CD14-positive monocyte (primary cell): ENCODE measurements around the gene PTGS1. TPM values are rescaled to one million over a fixed set of nuclear protein-coding genes. Genes with fewer than 3 reads are reported as not detected.

ENCODE experiments used
- DNase-seq, 3 donors: peaks; one replicate each; pipeline ENCODE4 v3.0.0-alpha.2; 2011 to 2022
- H2AFZ ChIP-seq: 2 replicates; pipeline ENCODE4 v1.6.0; 2012; ENCODE audit warnings: mild to moderate bottlenecking, low read depth, low read length, inconsistent platforms; ENCODE audit not compliant: insufficient read depth, poor library complexity, severe bottlenecking
- H3K27ac ChIP-seq, 2 donors: 1 replicate in 1 of 2; 2 replicates in 1 of 2; pipeline ENCODE4 v1.5.1; 2012 to 2013; ENCODE audit warnings: low read length in 2 of 2, control low read depth in 1 of 2, inconsistent platforms in 1 of 2, low read depth in 1 of 2, mild to moderate bottlenecking in 1 of 2
- H3K27me3 ChIP-seq, 2 donors: one replicate each; pipeline versions ENCODE4 v1.6.0 to v1.6.1; 2011 to 2013; ENCODE audit warnings: low read length in 2 of 2; ENCODE audit not compliant: control insufficient read depth in 2 of 2, insufficient read depth in 2 of 2
- H3K36me3 ChIP-seq, 2 donors: replicated peaks in 1 of 2; 1 replicate in 1 of 2; 2 replicates in 1 of 2; pipeline versions ENCODE4 v1.5.1 to v1.6.1; 2012 to 2013; ENCODE audit warnings: low read length in 2 of 2, control low read depth in 1 of 2, inconsistent platforms in 1 of 2, mild to moderate bottlenecking in 1 of 2; ENCODE audit not compliant: insufficient read depth in 2 of 2, control insufficient read depth in 1 of 2
- H3K4me1 ChIP-seq, 2 donors: 1 replicate in 1 of 2; 2 replicates in 1 of 2; pipeline versions ENCODE4 v1.5.1 to v1.6.1; 2012 to 2013; ENCODE audit warnings: low read length in 2 of 2, control low read depth in 1 of 2, inconsistent platforms in 1 of 2, mild to moderate bottlenecking in 1 of 2, moderate library complexity in 1 of 2; ENCODE audit not compliant: insufficient read depth in 2 of 2, control insufficient read depth in 1 of 2
- H3K4me2 ChIP-seq: replicated peaks from 2 replicates; pipeline ENCODE3; 2012; ENCODE audit warnings: low read length, moderate library complexity, mild to moderate bottlenecking; ENCODE audit not compliant: poor library complexity, severe bottlenecking; ENCODE audit errors: extremely low read depth
- H3K4me3 ChIP-seq, 3 experiments: fragments of 200-600 bp in 1 of 3; sonication (generic) in 1 of 3; replicated peaks in 1 of 3; 1 replicate in 2 of 3; 2 replicates in 1 of 3; pipeline ENCODE4 v1.5.1; 2011 to 2013; ENCODE audit warnings: low read length in 3 of 3, mild to moderate bottlenecking in 3 of 3, control low read depth in 2 of 3, low read depth in 2 of 3, inconsistent platforms in 1 of 3, moderate library complexity in 1 of 3
- H3K79me2 ChIP-seq: 2 replicates; pipeline ENCODE4 v1.6.0; 2012; ENCODE audit warnings: mild to moderate bottlenecking, control low read depth, inconsistent platforms, low read length, moderate library complexity; ENCODE audit not compliant: insufficient read depth
- H3K9ac ChIP-seq: 2 replicates; pipeline ENCODE4 v1.6.0; 2017; ENCODE audit warnings: low read length, mild to moderate bottlenecking; ENCODE audit not compliant: insufficient read depth, poor library complexity, severe bottlenecking
- H3K9me3 ChIP-seq, 2 donors: replicated peaks in 1 of 2; 1 replicate in 1 of 2; 2 replicates in 1 of 2; pipeline versions ENCODE4 v1.5.1 to v1.6.1; 2012 to 2013; ENCODE audit warnings: low read length in 2 of 2, control low read depth in 1 of 2; ENCODE audit not compliant: control insufficient read depth in 1 of 2, insufficient read depth in 1 of 2
- H4K20me1 ChIP-seq: 2 replicates; pipeline ENCODE4 v1.6.0; 2012; ENCODE audit warnings: mild to moderate bottlenecking, low read length, control low read depth, moderate library complexity; ENCODE audit not compliant: insufficient read depth
- H3K27ac Mint-ChIP-seq, 7 donors: one replicate each; pipeline ENCODE4 v1.8.0; 2020; ENCODE audit warnings: mild to moderate bottlenecking in 7 of 7, mixed read lengths in 7 of 7, moderate library complexity in 6 of 7, inconsistent platforms in 2 of 7
- H3K27me3 Mint-ChIP-seq, 3 donors: one replicate each; pipeline ENCODE4 v1.8.0; 2021 to 2022; ENCODE audit warnings: low read depth in 3 of 3, mild to moderate bottlenecking in 3 of 3, mixed read lengths in 3 of 3, moderate library complexity in 3 of 3, inconsistent platforms in 1 of 3
- H3K36me3 Mint-ChIP-seq, 2 donors: one replicate each; pipeline ENCODE4 v1.8.0; 2020; ENCODE audit warnings: mixed read lengths in 2 of 2, inconsistent platforms in 1 of 2, mild to moderate bottlenecking in 1 of 2
- H3K4me1 Mint-ChIP-seq: one replicate; pipeline ENCODE4 v1.8.0; 2020; ENCODE audit warnings: mild to moderate bottlenecking, mixed read lengths
- H3K4me3 Mint-ChIP-seq, 2 donors: one replicate each; pipeline ENCODE4 v1.8.0; 2020; ENCODE audit warnings: mild to moderate bottlenecking in 2 of 2, mixed read lengths in 2 of 2, moderate library complexity in 1 of 2
- H3K9me3 Mint-ChIP-seq, 7 donors: one replicate each; pipeline ENCODE4 v1.8.0; 2020 to 2022; ENCODE audit warnings: mixed read lengths in 7 of 7, mild to moderate bottlenecking in 6 of 7, moderate library complexity in 6 of 7, inconsistent platforms in 2 of 7
- CTCF ChIP-seq: fragments of 200-600 bp; IDR thresholded peaks from one replicate; pipeline ENCODE4 v1.8.0; 2022; ENCODE audit warnings: antibody characterized with exemption, mild to moderate bottlenecking
- WGBS: methylation state at CpG from one replicate; pipeline ENCODE4 v1.1.5; 2013; ENCODE audit warnings: missing lambda C conversion rate; ENCODE audit not compliant: insufficient coverage; 5-methylcytosine and 5-hydroxymethylcytosine counted together
- intact Hi-C, 2 donors: fragments of 100-400 bp; cut with micrococcal nuclease; formaldehyde crosslinking; loops; one replicate each; pipeline versions ENCODE4 v1.15.0 to v1.15.1; 2023
- polyA plus RNA-seq, 3 donors: library from polyadenylated mRNA; depleted of rRNA in 1 of 3; unstranded in 2 of 3; stranded (reverse) in 1 of 3; fragments of 300-500 nt in 2 of 3; fragments of >200 nt in 1 of 3; fragmentation: Illumina TruSeq in 2 of 3; gene quantifications; 1 replicate in 2 of 3; 2 replicates in 1 of 3; pipeline ENCODE4 v1.2.3, GENCODE V29; 2012 to 2021

The PTGS1 gene
- polyA plus RNA-seq, 3 donors = 17.9 to 27.8 (median 20.5) TPM

GRCh38 chr9:122425087-122425486, 54.3 kb downstream of the PTGS1 start:
- Histone ChIP-seq H3K9me3 (peaks cover 0 to 17% of the 10 kb centered on the region in 2 donors), H3K36me3 (no peaks in the 10 kb centered on the region), H3K27me3 (no peaks in the 10 kb centered on the region), H3K27ac (no peak overlapping the region), H3K4me1 (no peaks in the 10 kb centered on the region), H3K79me2 (no peaks in the 10 kb centered on the region), H3K4me2 (no peak overlapping the region), H2AFZ (no peak overlapping the region), H3K4me3 (no peak overlapping the region), H4K20me1 (no peaks in the 10 kb centered on the region), H3K9ac (no peak overlapping the region)
- TF ChIP-seq CTCF = no peak
- intact Hi-C loops = no loop called here
- no peaks in the 10 kb centered on the region for H3K4me1 Mint-ChIP-seq
- DNase-seq = no peak
- H3K27me3 Mint-ChIP-seq = peaks cover 0 to 4% (median 1%) of the 10 kb centered on the region in 3 donors
- no peak overlapping the region for H3K4me3 Mint-ChIP-seq
- no peaks in the 10 kb centered on the region for H3K36me3 Mint-ChIP-seq
- 100% methylated on average over 1 of the region's 2 CpGs for WGBS
- H3K27ac Mint-ChIP-seq = no peak overlapping the region
- H3K9me3 Mint-ChIP-seq = peaks cover 9 to 21% (median 16%) of the 10 kb centered on the region in 7 donors

- H2AFZ ChIP-seq = no peak overlapping the region
- intact Hi-C loops = no loop called here
- DNase-seq = no peak
- no peaks in the 10 kb centered on the region for H3K79me2 ChIP-seq
- Mint-ChIP-seq H3K36me3 (no peaks in the 10 kb centered on the region), H3K4me3 (no peak overlapping the region), H3K27me3 (peaks cover 0 to 5% (median 1%) of the 10 kb centered on the region in 3 donors), H3K9me3 (peaks cover under 1 to 10% (median 5%) of the 10 kb centered on the region in 7 donors), H3K27ac (no peak overlapping the region), H3K4me1 (no peaks in the 10 kb centered on the region)
- no peak overlapping the region for H3K4me2 ChIP-seq
- no peaks in the 10 kb centered on the region for H3K27me3 ChIP-seq
- TF ChIP-seq CTCF = no peak
- no peak overlapping the region for H3K27ac ChIP-seq
- no peak overlapping the region for H3K9ac ChIP-seq
- 100% methylated on average over 3 of the region's 3 CpGs for WGBS
- no peak overlapping the region for H3K4me3 ChIP-seq
- no peaks in the 10 kb centered on the region for H3K4me1 ChIP-seq
- no peaks in the 10 kb centered on the region for H4K20me1 ChIP-seq
- H3K36me3 ChIP-seq = no peaks in the 10 kb centered on the region
- H3K9me3 ChIP-seq = peaks cover 0 to 4% of the 10 kb centered on the region in 2 donors
These were observed 55.9 kb downstream of the PTGS1 start for GRCh38 chr9:122426723-122427122.
